T follicular helper cell (primary cell): ENCODE data around the gene DNAJC5.
"Not testable (repeated sequence)": the region's sequence is repeated elsewhere in the genome, so short reads cannot be mapped to it uniquely, and the experiment has no call there.

Experiments
- DNase-seq: peaks from one replicate; pipeline ENCODE4 v3.0.0-alpha.2; 2020; ENCODE audit warnings: low read depth

DNAJC5 gene

GRCh38 chr20:63955281-63955826 lies 60.4 kb downstream of the DNAJC5 start:
- DNase-seq: no peak

- DNase-seq: peak; percentile 89
Observed at GRCh38 chr20:63955827-63956663, 61.1 kb downstream of the DNAJC5 start, which contains the start of gene UCKL1. Gene UCKL1 (minus strand): TSS chr20:63956416. CDS start chr20:63956372, 44 bp downstream.

- no peak for DNase-seq
Observed at GRCh38 chr20:63956664-63957003, 61.7 kb downstream of the DNAJC5 start.

- DNase-seq: no peak
Observed at GRCh38 chr20:63957004-63957689, 62.2 kb downstream of the DNAJC5 start.

- DNase-seq: no peak
Observed at GRCh38 chr20:63957690-63958441, 62.9 kb downstream of the DNAJC5 start.

GRCh38 chr20:63958471-63958870 lies 63.5 kb downstream of the DNAJC5 start:
- no peak for DNase-seq

- DNase-seq: no peak
Observed at GRCh38 chr20:63958964-63959698, 64.2 kb downstream of the DNAJC5 start.

- no peak for DNase-seq
Observed at GRCh38 chr20:63959699-63960075, 64.8 kb downstream of the DNAJC5 start.

- not testable (repeated sequence) for DNase-seq
Observed at GRCh38 chr20:63960654-63961621, 66.0 kb downstream of the DNAJC5 start.

GRCh38 chr20:63961664-63962425 lies 66.9 kb downstream of the DNAJC5 start:
- DNase-seq: no peak

GRCh38 chr20:63962426-63963347 lies 67.8 kb downstream of the DNAJC5 start:
- no peak for DNase-seq

- no peak for DNase-seq
Observed at GRCh38 chr20:63963348-63963741, 68.4 kb downstream of the DNAJC5 start.

- no peak for DNase-seq
Observed at GRCh38 chr20:63963784-63964301, 68.9 kb downstream of the DNAJC5 start.

GRCh38 chr20:63964412-63964811 lies 69.5 kb downstream of the DNAJC5 start:
- no peak for DNase-seq

GRCh38 chr20:63966172-63966943 lies 71.4 kb downstream of the DNAJC5 start:
- no peak for DNase-seq

- DNase-seq: no peak
Observed at GRCh38 chr20:63966944-63967322, 72.0 kb downstream of the DNAJC5 start.

GRCh38 chr20:63967330-63968135 lies 72.6 kb downstream of the DNAJC5 start:
- no peak for DNase-seq
